ENCODE results near the gene CEP55.

The CEP55 gene

DNA sequence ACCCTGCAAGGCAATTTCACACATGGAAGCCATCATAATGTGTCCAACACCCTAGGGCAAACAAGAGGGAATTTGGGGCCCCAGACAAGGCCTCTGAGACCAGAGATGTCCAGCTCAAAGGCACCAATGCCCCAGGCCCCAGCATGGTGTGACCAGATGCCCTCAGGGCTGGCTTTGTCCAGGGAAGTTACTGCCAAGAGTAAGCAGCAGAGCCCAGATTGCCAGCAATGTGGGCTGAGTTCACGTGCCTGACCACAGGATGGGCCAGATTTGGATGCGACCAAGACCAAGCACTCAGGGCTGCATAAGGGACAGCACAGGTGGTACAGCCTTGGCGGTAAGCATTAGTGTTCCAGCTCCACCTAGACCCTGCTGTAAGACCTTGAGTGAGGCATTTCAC lies 27.0 kb upstream of the CEP55 start:
- no peak for DNase-seq (ENCODE audit: low read depth in 2 of 2)

DNA sequence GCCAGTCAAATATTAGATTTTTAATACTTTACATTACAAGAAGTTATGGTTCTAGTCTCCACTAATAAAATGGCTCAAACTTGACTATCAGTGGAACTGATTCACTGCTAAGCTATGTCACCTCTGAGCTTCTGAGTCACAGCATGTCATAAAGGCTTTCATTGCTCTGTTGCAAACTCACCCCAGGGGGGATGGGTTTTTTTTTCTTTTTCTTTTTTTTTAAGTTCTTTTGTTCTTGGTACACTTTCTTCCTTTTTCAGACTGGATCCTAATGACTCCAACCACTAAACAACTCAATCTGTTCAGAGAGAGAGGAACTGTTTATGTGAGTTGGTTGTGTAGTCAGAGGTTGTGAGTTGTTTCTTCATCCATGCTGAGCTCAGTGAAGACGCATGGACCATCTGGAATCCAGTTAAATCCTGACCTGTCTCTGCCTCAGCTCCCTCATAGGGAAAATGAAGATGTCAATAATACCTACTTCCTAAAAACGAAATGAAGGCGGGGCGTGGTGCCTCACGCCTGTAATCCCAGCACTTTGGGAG lies 25.2 kb upstream of the CEP55 start:
- peak; percentile 92 to 94 for DNase-seq (ENCODE audit: low read depth in 2 of 2)

DNA sequence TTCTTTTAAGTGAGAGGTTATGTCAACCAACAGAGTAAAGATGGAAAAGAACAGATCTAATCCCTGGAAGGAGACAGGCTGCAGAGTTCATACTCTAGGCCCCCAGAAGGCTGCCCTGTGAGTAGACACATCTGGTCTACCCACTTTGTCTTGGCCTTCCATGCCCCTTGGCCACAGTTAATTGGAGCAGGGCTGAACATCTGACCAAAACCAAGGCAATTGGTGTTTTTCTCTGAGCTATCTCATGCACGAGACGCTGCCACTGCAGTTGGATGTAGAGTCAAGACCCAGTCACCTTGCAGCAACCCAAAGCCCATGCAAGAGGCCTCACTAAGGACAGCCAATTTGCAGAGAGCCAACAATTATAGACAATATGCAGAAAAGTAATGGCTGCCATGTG lies 23.3 kb upstream of the CEP55 start:
- DNase-seq (ENCODE audit: low read depth in 2 of 2), result no peak

DNA sequence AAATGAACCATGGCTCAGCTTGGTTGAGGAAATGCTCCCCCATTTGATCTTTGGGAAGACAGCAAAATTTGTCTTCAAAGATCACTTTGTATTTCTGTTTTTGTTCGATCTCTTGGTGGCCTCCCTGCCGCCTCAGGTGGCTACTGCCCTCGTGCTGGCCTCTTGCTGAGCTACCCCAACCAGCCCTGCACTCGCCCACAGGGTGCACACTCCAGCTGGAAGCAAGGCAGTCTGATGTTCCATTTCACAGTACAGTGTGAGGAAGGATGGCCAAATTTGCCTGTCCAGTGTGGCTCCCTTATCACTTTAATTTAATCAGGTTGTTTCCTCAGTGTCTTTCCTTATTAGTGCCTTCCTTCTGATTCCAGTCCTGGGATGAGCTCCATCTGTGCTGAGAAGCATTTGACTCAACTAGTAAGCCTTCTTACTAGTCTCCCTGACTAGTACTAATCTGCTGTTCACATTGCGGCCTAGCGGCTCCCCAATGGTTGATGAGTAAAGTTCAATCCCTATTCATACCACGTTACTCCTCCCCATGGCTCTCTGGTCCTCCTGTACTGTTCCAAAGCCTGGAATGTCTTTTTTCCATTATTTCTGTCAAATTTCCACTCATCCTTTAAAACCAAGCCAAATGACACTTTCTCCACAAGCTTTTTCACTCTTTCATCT lies 22.5 kb upstream of the CEP55 start:
- DNase-seq (ENCODE audit: low read depth in 2 of 2), result no peak

DNA sequence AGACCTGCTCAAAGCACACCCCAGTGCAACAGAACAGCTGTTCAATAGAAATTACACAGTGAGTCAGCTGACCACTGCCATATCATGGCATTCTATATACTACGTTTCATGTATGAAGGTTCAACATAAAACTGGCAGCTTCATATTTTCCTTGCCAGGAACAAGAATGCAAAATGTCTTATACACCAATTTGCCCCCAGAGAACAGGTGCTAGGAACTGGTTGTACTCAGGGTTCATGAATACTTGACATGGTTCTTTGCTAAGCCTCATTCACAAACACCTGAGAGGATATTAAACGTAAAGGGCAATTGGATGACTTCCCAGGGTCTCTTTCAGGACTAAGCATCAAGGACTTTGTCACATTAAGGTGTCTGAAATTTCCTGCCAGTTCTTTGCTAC lies 21.2 kb upstream of the CEP55 start:
- DNase-seq (ENCODE audit: low read depth in 2 of 2), result no peak

DNA sequence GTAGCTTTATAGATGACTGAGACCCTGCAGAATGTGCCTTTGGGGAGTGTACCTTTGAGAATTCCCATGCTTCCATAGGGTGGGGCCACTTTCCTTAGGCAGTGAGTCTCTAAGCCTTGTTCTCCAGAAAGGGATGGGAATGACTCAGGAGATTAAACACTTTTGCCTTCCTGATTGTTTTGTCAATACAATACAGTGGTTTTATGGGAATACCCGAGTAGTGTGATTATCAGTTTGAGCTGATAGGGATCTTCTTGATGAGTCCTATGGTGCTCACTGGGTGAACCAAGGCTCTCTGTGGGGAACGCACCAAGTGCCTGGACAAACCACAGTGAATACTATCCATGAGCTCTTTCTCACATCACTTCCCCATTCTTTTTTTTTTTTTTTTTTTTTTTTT lies 20.5 kb upstream of the CEP55 start:
- no peak for DNase-seq (ENCODE audit: low read depth in 2 of 2)

DNA sequence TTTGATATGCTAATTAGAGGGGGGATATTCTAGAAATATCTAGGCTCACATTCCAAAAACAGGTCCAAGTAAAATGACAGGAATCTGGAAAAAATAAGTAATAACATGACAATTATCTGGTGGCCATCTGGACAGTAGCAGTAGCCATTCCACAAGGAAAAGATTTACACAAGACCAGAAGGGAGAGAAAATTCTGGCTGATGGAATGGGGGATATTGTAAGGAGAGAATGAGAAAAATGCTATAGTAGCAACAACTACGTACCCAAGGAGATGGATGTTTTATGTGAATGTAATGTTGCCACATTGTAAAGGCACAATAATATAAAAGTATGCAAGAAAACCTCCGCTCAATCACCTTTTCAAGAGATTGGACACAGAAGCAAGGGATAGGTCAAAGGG lies 19.7 kb upstream of the CEP55 start:
- no peak for DNase-seq (ENCODE audit: low read depth in 2 of 2)

DNA sequence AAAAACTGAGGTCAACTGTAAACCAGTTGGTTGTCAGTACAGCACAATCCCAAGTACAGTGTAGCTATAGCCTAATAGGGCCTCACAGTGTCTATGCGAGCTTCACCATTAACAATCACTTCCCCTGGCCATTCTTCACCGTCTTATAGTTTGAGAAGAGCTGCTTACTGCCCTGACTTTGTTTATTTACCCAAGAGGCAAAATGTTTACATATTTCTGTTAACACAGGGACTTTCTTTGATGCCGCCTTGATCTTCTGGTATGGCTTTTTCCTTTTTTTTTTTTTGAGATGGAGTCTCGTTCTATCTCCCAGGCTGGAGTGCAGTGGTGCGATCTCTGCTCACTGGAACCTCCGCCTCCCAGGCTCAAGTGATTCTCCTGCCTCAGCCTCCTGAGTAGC lies 17.5 kb upstream of the CEP55 start:
- DNase-seq (ENCODE audit: low read depth in 2 of 2), result no peak

DNA sequence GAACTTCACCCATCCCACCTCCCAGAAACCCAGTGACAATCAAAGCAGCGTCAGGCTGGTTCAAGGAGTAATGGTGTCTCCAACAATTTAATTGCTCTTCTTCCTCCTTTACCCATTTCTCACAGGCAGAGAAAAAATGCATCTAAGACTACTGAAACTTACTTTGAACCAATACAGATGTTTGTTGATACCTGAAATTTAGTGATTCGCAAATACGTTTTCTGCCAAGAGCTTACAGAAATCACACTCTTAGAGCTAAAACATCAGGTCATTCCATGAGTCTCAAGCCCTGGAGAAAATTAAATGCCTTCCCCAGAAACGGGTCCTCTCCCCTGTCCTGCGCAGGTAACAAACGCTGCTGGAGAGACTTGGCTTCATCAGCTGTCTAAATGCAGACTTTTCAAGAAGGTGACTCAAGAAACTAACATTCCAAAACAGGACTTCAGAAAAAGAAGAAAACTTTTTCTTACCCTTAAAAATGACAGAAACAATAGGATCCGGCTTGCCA lies 14.7 kb upstream of the CEP55 start:
- no peak for DNase-seq (ENCODE audit: low read depth in 2 of 2)

DNA sequence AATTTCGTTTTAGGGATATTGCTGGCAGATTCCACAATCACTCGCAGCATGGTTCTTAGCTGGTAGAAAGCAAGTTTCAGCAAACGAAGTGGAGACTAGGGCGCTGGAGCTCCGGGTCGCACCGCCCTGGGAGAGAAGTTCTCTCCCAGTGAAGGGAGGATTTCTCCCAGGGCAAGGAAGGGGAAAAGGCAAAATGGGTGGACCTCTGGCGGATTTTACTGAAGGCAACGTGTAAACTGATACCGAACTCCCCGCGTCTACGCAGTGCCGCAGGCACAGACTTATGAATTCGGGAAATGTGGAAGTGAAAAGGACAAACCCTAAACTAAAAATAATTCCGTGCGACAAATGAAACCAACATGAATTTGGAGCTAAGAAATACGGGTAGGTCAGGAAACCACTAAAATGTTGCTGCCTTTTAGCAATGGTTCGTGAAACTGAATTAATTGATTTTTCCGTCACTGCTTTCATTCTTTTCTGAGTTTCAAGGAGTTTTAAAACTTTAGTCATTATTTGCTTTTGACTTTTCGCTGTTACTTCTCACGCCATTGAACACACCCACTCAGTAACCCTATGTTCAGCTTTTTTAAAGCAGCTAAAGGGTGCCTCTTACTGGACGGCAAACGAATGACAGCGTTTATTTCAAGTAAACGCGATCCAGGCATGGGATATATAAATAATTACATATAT lies 14.1 kb upstream of the CEP55 start, which contains the start of gene MYOF:
MYOF (minus strand) TSS at position 190 of the 690 bp plus-strand sequence; CDS start at position 50, 140 bp downstream.
- peak; percentile 67 to 73 for DNase-seq (ENCODE audit: low read depth in 2 of 2)

DNA sequence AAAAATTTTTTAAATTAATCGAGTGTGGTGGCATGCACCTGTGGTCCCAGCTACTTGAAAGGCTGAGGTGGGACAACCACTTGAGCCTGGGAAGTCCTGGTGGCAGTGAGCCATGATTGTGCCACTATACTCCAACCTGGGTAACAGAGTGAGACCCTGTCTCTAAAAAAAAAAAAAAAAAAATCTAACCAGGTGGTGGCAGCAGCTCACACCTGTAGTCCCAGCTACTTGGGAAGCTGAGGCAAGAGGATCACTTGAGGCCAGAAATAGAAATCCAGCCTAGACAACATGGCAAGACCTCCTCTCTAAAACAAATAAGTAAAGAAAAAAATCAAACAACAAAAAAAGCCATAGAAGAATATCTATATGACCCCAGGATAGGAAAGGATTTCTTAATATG lies 10.7 kb upstream of the CEP55 start:
- no peak for DNase-seq (ENCODE audit: low read depth in 2 of 2)

DNA sequence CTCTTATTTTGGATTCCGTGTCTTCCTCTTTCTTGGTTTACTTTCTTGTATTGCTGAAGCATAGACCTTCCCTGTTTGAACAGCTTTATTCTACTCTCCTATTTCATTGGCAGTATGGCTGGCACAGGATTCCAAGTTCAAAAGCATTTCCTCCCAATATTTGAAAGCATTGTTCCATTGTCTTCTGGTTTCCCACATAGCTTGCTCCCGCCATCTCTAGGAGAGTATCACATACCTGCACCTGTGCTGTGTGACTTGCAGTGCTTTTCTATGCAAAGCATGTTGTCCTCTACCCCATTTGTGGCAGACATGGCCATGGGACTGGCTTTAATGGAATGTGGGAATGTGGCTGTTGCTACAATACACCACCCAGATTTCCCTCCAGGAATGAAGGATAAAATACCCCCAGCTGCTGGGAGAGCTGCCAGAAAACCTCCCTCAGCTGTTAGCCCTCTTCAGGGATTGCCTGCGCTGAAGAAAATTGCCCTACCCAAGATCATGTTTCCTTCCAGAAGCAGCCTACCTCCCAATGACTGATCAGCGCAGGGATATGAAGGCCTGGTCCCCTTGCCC lies 7.4 kb upstream of the CEP55 start:
- DNase-seq (ENCODE audit: low read depth in 2 of 2), result no peak

DNA sequence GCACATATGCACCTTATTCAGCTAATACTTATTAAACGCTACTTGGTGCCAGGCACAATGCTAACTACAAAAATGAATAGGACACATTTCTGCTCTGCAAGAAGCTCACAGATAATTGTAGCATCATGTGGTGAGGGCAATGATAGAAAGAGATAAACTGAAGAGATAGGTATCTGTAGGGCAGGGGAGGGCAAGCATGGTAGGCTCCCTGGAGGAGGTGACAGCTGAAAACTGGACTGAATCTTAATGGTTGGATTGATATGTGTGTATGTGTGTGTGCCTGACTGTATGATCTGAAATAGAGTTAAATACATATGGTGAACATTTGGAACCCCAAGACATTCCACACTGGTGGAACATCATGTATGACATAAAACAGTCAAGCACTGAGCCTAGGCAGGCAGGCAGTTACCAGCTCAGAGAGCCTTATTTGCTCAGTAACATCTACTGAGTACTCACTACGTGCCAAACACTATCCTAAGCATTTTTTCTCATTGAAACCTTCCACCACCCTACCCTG lies 4.8 kb upstream of the CEP55 start:
- no peak for DNase-seq (ENCODE audit: low read depth in 2 of 2)

DNA sequence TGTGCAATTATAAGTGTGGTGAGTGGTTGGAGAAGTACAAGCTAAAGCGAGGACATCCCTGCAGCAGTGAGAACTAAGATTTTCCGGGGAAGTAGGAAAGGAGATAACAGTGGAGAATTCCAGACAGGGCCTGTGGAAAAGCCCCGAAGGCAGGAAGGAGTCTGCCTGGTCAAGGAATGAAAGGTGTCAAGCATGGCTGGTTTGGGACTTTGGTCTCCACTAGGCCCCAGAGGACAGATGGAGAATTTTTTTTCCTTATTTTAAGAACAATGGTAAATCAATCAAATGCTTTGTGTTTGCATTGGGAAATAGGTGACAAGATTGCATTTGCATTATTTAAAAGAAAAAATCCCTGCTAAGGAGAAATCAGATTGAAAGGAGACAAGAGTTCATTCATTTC lies 3.2 kb upstream of the CEP55 start:
- DNase-seq (ENCODE audit: low read depth in 2 of 2), result no peak

DNA sequence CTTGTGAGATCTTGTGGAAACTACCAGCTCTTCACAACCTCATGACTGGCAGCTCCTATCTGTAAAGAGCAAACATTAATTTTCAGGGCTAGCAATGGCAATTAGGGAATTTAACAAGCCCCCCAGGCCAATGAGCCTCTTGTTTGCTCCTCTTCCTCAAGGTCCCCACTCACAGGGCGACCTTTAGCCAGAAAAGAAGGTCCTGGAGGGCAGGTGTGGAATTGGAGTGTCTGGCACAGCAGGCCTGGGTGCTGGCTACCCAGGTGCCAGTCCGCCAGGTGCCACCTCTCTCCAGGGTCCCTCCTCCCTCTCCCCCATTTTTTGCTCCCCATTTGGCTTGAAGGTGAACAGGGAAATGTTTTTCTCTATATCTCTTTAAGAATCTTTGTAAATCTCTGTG lies 1.9 kb upstream of the CEP55 start:
- DNase-seq (ENCODE audit: low read depth in 2 of 2), result no peak

DNA sequence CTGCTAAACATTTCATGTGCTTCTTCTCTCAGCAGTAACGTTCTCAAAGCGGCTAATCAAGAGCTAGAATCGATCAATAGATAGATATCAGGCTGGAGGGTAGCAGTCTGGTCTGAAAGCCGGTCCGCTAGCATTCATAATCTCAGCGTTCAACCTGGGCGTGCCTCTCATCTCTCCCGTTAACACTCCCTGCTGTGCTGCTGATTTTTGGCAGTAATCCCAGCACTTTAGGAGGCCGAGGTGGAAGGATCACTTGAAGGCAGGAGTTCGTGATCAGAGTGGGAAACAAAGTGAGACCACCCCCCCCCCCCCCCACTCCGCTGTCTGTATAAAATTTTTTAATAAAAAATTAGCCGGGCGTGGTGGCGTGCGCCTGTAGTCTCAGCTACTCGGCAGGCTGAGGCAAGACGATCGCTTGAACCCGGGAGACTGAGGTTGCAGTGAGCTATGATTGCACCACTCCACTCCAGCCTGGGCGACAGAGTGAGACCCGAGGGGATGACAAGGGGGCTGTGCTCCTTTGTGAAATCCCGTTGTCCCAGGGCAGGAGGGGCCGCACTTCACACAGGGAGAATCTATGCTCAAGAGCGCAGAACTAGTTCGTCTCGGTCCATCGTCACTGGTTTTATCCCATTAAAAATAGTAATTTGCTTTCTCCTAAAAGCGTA lies 624 bp upstream of the CEP55 start:
- DNase-seq (ENCODE audit: low read depth in 2 of 2), result no peak

DNA sequence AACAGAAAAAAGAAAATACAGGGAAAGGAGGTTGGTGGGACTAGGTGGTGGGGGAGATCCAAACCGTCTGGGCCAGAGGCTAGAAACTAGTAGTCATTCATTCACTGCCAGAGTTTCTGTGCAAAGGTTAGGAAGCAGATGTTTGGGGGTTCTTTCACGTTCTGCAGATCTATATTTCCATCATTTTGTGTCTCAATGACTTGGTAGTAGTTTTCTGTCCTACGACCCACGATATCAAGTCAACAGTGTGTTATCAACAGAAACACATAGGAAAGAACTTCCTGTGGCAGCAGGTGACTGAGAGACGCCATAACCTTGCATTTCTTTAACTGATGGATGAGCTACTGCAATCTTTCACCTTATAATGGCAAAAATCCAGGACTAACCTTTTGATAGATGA lies 1.8 kb downstream of the CEP55 start:
- no peak for DNase-seq (ENCODE audit: low read depth in 2 of 2)

DNA sequence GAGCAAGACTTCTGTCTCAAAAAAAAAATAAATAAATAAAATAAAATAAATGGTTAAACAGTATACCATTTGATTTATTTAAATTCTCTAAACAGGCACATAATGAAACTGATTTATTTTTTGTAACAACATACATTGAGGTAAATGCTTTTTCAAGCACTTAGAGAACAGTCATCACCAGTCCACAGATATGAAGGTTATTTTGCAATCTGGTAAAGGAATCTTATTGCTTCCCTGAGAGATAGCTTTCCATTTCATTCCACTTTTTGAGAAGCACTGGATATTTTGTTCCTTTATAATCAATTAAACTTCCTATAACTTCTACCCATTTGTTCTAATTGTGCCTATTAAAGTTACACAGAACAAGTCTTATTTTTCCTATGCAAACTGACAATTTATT lies 5.2 kb downstream of the CEP55 start:
- DNase-seq (ENCODE audit: low read depth in 2 of 2), result no peak

DNA sequence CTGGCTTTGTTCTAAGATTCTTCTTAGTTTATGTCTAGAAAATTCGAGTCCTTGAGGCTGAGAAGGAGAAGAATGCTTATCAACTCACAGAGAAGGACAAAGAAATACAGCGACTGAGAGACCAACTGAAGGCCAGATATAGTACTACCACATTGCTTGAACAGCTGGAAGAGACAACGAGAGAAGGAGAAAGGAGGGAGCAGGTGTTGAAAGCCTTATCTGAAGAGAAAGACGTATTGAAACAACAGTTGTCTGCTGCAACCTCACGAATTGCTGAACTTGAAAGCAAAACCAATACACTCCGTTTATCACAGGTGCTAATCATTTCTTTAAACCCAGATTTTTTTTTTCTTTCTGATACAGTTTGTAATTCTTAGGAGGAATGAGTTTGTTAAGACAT lies 6.7 kb downstream of the CEP55 start:
- no peak for DNase-seq (ENCODE audit: low read depth in 2 of 2)

DNA sequence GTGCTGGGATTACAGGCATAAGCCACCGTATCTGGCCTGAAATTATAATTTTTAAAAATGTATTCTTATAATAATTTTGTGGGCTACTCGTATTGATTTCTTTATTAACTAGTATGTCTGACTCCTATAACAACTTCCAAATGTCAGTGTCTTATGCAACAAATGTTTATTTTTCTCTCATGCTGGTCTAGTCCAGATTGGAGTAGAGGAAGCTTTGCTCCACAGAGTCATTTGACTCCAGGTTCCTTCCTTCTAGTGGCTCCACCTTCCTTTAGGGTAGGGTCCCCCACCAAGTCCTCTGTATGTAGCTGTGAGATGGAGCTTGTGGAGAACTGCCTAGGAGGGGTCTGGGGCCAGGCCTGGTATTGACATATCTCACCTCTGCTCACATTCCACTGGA lies 8.7 kb downstream of the CEP55 start:
- DNase-seq (ENCODE audit: low read depth in 2 of 2), result no peak

DNA sequence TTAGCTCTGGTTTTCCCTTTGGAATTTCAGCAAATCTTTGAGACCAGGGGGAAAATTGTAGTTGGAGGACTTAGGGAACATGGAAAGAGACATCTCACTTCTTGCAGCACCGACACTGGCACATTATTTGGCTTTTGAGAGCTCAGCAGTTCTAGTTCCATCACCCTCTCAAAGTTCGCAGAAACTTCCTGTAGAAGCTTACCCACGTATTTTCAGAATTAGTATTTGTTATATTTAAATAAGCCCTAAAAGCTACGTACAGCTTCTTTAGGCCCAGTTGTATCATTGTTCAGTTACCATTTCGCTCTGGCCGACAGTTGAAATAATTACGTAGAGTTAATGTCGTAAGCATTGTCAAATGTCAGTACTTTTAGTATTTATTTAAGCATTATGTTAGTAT lies 13.4 kb downstream of the CEP55 start:
- DNase-seq (ENCODE audit: low read depth in 2 of 2), result no peak

DNA sequence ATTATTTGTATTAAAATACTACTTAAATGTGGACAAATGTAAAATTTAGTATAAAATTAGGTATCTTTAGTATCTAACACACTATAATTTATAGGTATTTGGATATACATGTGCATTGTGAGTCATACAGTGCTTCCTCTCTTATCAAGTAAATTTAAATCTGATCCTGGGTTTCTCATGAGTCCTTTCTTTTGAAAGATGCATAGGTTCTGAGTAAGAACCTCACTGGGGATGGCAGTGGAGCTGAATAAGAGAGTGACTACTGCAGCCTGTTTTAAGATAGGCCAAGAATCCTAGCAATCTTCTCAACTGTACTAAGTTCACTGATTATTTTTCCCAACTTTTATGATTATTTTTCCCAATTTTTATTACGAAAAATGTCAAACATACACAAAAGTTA lies 16.2 kb downstream of the CEP55 start:
- DNase-seq (ENCODE audit: low read depth in 2 of 2), result no peak

All from fibroblast of skin of left biceps (primary cell).